HEK293T (cell line): ENCODE results near the gene ADPRHL1.

ENCODE experiments used
- CTCF ChIA-PET: fragments of 350-600 bp; formaldehyde crosslinking; extraction: SDS; loops from one replicate; lab custom pipeline; 2021; ENCODE audit warnings: antibody characterized with exemption, inconsistent platforms; lab: Yijun Ruan, JAX
- POLR2A ChIA-PET: fragments of 350-600 bp; formaldehyde crosslinking; extraction: SDS; loops from one replicate; lab custom pipeline; 2020; ENCODE audit warnings: antibody characterized with exemption, inconsistent platforms; lab: Yijun Ruan, JAX
- DNase-seq: peaks from one replicate; pipeline ENCODE4 v3.0.0; 2012; ENCODE audit warnings: mixed read lengths; ENCODE audit errors: extremely low spot score
- ARNT ChIP-seq: fragments of 450-650 bp; IDR thresholded peaks from 2 replicates; pipeline ENCODE4 v1.6.1; 2017; ENCODE audit warnings: mild to moderate bottlenecking
- BHLHE40 ChIP-seq: fragments of 450-650 bp; IDR thresholded peaks from 2 replicates; pipeline ENCODE4 v1.6.1; 2016; ENCODE audit warnings: mild to moderate bottlenecking, moderate library complexity, borderline replicate concordance
- CTBP1 ChIP-seq: fragments of 450-650 bp; IDR thresholded peaks from 2 replicates; pipeline ENCODE4 v1.6.1; 2016; ENCODE audit warnings: borderline replicate concordance
- ELF4 ChIP-seq: fragments of 450-650 bp; IDR thresholded peaks from 2 replicates; pipeline ENCODE4 v1.6.1; 2017; ENCODE audit warnings: antibody characterized with exemption
- FOXA1 ChIP-seq: fragments of 450-650 bp; IDR thresholded peaks from 2 replicates; pipeline ENCODE4 v1.6.1; 2016; ENCODE audit warnings: mild to moderate bottlenecking
- FOXK2 ChIP-seq: fragments of 450-650 bp; IDR thresholded peaks from 2 replicates; pipeline ENCODE4 v1.6.1; 2016; ENCODE audit warnings: mild to moderate bottlenecking
- FOXM1 ChIP-seq: fragments of 450-650 bp; IDR thresholded peaks from 2 replicates; pipeline ENCODE4 v1.6.1; 2017; ENCODE audit warnings: mild to moderate bottlenecking, borderline replicate concordance
- HDGF ChIP-seq: fragments of 450-650 bp; IDR thresholded peaks from 2 replicates; pipeline ENCODE4 v1.6.1; 2017; ENCODE audit warnings: antibody characterized with exemption, borderline replicate concordance
- L3MBTL2 ChIP-seq: fragments of 450-650 bp; conservative IDR thresholded peaks from 2 replicates; pipeline ENCODE4 v1.6.1; 2016; ENCODE audit warnings: mild to moderate bottlenecking
- LEF1 ChIP-seq: fragments of 450-650 bp; IDR thresholded peaks from 2 replicates; pipeline ENCODE4 v1.6.1; 2017; ENCODE audit warnings: mild to moderate bottlenecking, borderline replicate concordance
- NFRKB ChIP-seq: fragments of 450-650 bp; IDR thresholded peaks from 2 replicates; pipeline ENCODE4 v1.6.1; 2016; ENCODE audit warnings: mild to moderate bottlenecking, moderate library complexity
- SP1 ChIP-seq: fragments of 450-650 bp; IDR thresholded peaks from 2 replicates; pipeline ENCODE4 v1.6.1; 2017
- SUZ12 ChIP-seq: fragments of 450-650 bp; IDR thresholded peaks from 2 replicates; pipeline ENCODE4 v1.6.1; 2016; ENCODE audit warnings: mild to moderate bottlenecking
- TARDBP ChIP-seq: fragments of 450-650 bp; IDR thresholded peaks from 2 replicates; pipeline ENCODE4 v1.6.1; 2016
- ZNF384 ChIP-seq: fragments of 450-650 bp; IDR thresholded peaks from 2 replicates; pipeline ENCODE4 v1.6.1; 2016
- TF ChIP-seq, protein P1 (sequence below): fragments of 450-650 bp; IDR thresholded peaks from 2 replicates; pipeline ENCODE4 v1.6.1; 2016

ADPRHL1 gene

DNA sequence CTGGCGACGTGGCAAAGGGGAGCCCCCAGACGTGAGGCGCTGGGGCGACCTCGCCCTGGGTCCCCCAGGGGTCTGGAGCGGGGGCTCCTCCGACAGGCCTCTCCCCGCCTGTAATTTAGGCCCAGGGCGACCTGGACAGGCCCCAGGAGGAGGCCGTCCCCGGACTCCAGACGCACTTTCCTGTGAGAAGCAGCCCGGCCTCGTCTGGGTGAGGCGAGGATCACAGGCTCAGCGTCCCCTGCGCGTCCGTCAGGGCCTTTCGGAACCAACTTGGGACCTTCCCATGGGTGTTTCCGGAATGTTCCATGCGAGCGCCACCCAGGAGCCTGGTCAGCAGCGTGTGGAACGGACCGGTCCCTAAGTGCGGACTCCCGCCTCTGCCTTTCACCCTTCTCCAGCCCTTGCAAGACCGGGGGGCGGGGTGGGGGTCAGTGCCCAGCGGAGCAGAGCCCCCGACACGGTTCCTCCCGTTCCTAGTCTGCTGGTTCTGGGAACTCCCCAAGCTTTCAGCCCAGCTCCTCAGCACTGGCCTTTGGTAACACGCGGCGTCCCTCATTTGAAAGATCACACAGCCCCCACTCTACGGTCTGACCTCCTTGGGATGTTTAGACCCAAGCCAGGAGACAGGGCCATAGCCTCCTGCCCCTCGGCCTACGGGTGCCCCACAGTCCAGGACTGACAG, 88.2 kb downstream of the ADPRHL1 start:
- ChIA-PET POLR2A (no interaction called here), CTCF (interaction anchor here (0.5 to 0.6 kb wide), 2 partner anchors 12 to 127 kb away, joined by 5 to 8 read pairs; no protein-coding TSS in a partner anchor)
- DNase-seq: no peak
- no peak for TF ChIP-seq ARNT

DNA sequence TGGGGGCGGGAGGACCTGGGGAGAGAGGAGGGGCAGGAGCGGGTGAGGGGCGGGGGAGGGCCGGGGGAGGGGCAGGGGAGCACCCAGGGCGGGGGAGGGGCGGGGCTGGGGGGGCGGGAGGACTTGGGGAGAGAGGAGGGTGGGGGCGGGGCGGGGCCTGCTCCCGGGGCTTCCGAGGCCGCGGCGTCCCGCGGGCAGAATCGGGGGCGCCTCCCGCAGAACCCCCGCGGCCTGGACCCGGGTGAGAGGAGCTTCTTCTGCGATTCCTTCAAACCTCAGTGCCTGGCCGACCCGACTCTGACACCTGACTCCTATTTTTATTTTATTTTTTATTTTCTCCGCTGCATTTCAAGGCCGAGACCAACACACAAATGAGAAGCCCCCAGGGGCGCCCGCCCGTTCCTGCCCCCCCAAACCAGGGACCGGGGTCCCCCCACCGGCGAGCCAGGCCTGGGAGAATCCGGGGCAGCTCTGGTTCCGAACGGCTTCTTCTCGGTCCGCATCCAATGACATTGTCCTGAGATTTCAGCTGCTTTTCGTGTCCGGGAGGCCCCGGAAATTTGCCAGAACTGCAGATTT, 88.9 kb downstream of the ADPRHL1 start:
- DNase-seq: no peak
- POLR2A ChIA-PET: interaction anchor here (0.9 kb wide), 1 partner anchor 16 kb away, joined by 3 read pairs; no protein-coding TSS in a partner anchor
- CTCF ChIA-PET: interaction anchor here (0.5 kb wide), 1 partner anchor 126 kb away, joined by 8 read pairs; no protein-coding TSS in a partner anchor
- no peak for TF ChIP-seq SP1
- TF ChIP-seq FOXK2: no peak
- TF ChIP-seq HDGF: no peak
- no peak for TF ChIP-seq ELF4
- no peak for TF ChIP-seq SUZ12

DNA sequence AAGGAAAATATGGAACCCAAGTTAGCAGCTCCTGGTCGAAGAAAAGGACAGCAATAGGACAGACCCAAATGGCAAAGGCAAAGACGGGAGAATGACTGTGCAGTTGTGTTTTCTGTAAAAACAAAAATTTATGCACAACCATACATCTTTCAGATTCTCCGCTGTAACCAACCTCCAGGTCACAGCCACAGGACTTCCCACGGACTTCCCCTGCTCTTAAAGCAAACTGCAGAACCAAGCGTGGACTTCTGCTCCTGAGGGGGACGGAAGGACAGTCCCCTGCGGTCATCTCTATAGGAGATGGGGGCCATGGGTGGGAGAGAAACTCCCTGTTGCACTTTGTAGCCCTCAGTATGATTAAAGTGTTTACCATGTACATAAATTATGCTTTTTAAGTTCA, 91.9 kb downstream of the ADPRHL1 start:
- no peak for TF ChIP-seq TARDBP
- TF ChIP-seq FOXA1: no peak
- no peak for TF ChIP-seq ARNT
- no peak for TF ChIP-seq HDGF
- TF ChIP-seq SUZ12: no peak
- no peak for TF ChIP-seq ELF4
- no peak for TF ChIP-seq L3MBTL2
- POLR2A ChIA-PET: no interaction called here
- CTCF ChIA-PET: no interaction called here
- DNase-seq: no peak

DNA sequence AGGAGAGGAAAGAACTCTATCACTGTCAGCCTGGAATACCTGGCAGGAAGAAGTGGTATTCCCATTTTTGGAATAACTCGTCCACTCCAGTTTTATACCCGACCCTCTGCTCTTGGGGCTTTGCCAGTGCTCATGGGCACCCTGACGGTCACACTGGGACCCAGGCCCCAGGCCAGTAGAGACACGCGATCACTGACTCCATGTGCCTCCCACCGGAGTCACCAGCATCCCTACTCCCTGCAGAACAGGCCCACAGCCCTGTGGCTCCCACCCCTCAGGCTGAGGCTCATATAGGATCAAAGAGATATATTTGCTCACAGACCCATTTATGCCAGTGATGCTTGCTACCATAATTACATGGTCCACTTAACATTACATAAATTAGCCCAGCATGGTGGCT, 92.8 kb downstream of the ADPRHL1 start:
- POLR2A ChIA-PET: no interaction called here
- CTCF ChIA-PET: no interaction called here
- DNase-seq: no peak
- TF ChIP-seq FOXA1: no peak
- TF ChIP-seq L3MBTL2: no peak
- no peak for TF ChIP-seq FOXM1
- TF ChIP-seq, protein P1, sequence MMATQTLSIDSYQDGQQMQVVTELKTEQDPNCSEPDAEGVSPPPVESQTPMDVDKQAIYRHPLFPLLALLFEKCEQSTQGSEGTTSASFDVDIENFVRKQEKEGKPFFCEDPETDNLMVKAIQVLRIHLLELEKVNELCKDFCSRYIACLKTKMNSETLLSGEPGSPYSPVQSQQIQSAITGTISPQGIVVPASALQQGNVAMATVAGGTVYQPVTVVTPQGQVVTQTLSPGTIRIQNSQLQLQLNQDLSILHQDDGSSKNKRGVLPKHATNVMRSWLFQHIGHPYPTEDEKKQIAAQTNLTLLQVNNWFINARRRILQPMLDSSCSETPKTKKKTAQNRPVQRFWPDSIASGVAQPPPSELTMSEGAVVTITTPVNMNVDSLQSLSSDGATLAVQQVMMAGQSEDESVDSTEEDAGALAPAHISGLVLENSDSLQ: no peak
- TF ChIP-seq CTBP1: no peak
- no peak for TF ChIP-seq LEF1
- no peak for TF ChIP-seq SP1
- TF ChIP-seq ARNT: no peak
- no peak for TF ChIP-seq ZNF384
- no peak for TF ChIP-seq TARDBP
- no peak for TF ChIP-seq SUZ12
- no peak for TF ChIP-seq NFRKB
- no peak for TF ChIP-seq FOXK2
- no peak for TF ChIP-seq ELF4
- no peak for TF ChIP-seq HDGF

DNA sequence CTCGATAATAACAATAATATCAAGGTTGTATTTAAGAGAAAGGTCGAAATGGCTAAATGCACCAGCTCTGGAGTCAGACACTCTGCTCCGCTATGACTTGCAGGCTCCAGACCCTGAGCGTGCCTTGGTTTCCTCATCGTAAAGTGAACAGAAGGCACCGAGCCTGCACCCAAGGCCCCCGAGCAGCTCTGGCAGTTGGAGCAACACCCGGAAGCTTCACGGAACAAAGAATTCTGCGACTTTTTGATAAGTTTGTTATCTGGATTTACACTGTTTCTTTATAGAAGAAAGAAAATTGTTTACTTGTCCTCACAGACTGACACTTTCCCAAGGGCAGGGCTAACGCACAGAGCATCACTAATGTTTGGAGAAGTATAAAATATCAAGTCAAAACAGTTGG, 93.7 kb downstream of the ADPRHL1 start:
- DNase-seq: no peak
- TF ChIP-seq CTBP1 (no peak), FOXA1 (no peak), SUZ12 (no peak), ELF4 (no peak)
- CTCF ChIA-PET: no interaction called here
- POLR2A ChIA-PET: no interaction called here

DNA sequence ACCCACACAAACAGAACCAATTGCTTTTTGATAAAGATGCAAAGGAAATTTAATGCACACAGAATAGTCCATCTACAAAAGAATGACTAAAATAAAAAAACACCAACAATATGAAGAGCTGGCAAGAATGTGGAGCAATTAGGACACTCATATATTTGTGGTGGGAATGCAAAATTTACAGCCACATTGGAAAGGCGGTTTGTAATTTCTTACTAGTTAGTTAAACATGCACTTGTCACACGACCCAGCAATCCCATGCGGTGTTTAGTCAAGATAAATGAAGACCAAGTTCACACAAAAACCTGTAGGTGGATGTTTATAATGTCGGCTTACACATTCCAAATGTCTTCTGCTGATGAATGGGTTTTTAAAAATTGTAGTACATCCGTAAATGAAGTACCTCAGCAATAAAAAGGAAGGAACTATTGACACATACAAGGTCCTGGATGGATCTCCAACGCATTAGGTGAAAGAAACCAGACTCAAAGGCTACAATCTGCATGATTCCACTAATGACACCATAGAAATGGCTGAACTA, 94.6 kb downstream of the ADPRHL1 start:
- no peak for DNase-seq
- POLR2A ChIA-PET: no interaction called here
- CTCF ChIA-PET: no interaction called here
- no peak for TF ChIP-seq TARDBP
- TF ChIP-seq SUZ12: no peak
- TF ChIP-seq ARNT: no peak
- no peak for TF ChIP-seq NFRKB
- no peak for TF ChIP-seq CTBP1
- TF ChIP-seq, protein P1: no peak
- no peak for TF ChIP-seq L3MBTL2
- no peak for TF ChIP-seq FOXM1
- no peak for TF ChIP-seq FOXA1
- TF ChIP-seq ZNF384: no peak
- TF ChIP-seq ELF4: no peak
- no peak for TF ChIP-seq FOXK2
- no peak for TF ChIP-seq SP1
- no peak for TF ChIP-seq HDGF
- TF ChIP-seq BHLHE40: no peak
- no peak for TF ChIP-seq LEF1

DNA sequence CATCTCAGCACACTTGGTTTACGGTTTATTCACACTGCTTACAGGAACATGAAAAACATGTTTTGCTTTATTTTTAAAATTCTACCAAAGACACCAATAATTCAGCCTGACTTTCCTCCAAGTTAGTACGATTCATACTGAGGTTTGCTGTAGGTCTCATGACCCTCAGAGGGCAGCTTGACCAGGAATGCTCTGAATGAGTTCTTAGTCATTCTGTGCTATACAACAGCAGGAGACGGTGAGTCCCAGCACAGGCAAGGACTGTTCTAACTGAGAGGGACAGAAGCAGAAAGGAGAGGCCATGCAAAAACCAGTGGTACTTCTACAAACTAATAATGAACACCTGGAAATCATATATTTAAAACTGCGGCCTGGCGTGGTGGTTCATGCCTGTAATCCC, 95.8 kb downstream of the ADPRHL1 start:
- TF ChIP-seq FOXM1: no peak
- ChIA-PET CTCF (no interaction called here), POLR2A (no interaction called here)
- no peak for DNase-seq
